ENCODE data around the gene KCNJ9. TPM values are rescaled to one million over a fixed set of nuclear protein-coding genes. Genes with fewer than 3 reads are reported as not detected.

KCNJ9 gene
- total and polyA plus RNA-seq, 2 donors (not counting 1 experiment from before 2014, with no cell fraction given), result not detected

DNA sequence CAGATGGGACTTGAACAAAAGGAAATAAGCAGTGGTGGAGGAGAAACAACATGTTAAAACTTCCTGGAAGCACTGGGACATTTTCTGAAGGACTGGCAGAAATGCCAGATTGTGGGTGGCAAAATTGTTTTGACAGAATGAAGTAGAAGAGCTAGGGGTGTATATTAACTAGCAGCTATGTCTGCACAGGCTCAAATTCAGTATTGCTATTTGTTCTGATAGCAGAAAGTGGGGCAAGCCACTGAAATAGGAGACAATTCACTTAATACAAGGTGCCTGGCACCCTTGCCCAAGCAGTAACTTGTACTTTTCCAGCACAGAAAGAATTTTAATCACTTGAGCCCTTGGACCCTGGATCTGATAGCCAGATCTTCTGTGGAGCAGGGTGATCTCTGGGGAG, 37.8 kb upstream of the KCNJ9 start:
- Histone ChIP-seq H3K36me3 (replicated peaks in 1 of 2; ENCODE audit: control extremely low read depth in 1 of 2, control insufficient read depth in 1 of 2, extremely low read depth in 1 of 2, insufficient read depth in 2 of 2, low read length in 1 of 2) (no peaks in the 10 kb centered on the region), H3K9ac (ENCODE audit: low read length) (no peak overlapping the region), H3K4me2 (replicated peaks; ENCODE audit: low read depth, low read length, poor library complexity, severe bottlenecking) (no peak overlapping the region), H3K27ac (ENCODE audit: low read length in 2 of 2) (no peak overlapping the region), H2AFZ (ENCODE audit: insufficient read depth, low read depth, low read length, poor library complexity, severe bottlenecking) (no peak overlapping the region), H3K4me1 (ENCODE audit: control insufficient read depth in 2 of 2, insufficient read depth in 2 of 2, low read length in 2 of 2) (peaks cover 11 to 12% of the 10 kb centered on the region in 2 donors), H3K27me3 (replicated peaks in 1 of 4; ENCODE audit: control extremely low read depth in 1 of 4, control insufficient read depth in 3 of 4, insufficient read depth in 4 of 4, low read length in 3 of 4) (peaks cover 0 to 8% (median 6%) of the 10 kb centered on the region in 4 experiments), H4K20me1 (ENCODE audit: control insufficient read depth, insufficient read depth, low read length, poor library complexity, severe bottlenecking) (no peaks in the 10 kb centered on the region), H3K79me2 (ENCODE audit: control insufficient read depth, insufficient read depth, low read length) (no peaks in the 10 kb centered on the region), H3K9me3 (ENCODE audit: control extremely low read depth in 1 of 3, control insufficient read depth in 2 of 3, insufficient read depth in 1 of 3, low read length in 2 of 3) (no peaks in the 10 kb centered on the region), H3K4me3 (ENCODE audit: control extremely low read depth in 1 of 5, extremely low read depth in 1 of 5, insufficient read depth in 1 of 5, low read depth in 2 of 5, low read length in 4 of 5) (no peak overlapping the region)
- peaks cover 16% of the 10 kb centered on the region for H3K27me3 Mint-ChIP-seq
- no peak for TF ChIP-seq EZH2 (IDR thresholded peaks at IDR 0.05; ENCODE audit: borderline replicate concordance, insufficient read depth, low read depth, low read length, poor library complexity, severe bottlenecking)
- TF ChIP-seq, protein P1, sequence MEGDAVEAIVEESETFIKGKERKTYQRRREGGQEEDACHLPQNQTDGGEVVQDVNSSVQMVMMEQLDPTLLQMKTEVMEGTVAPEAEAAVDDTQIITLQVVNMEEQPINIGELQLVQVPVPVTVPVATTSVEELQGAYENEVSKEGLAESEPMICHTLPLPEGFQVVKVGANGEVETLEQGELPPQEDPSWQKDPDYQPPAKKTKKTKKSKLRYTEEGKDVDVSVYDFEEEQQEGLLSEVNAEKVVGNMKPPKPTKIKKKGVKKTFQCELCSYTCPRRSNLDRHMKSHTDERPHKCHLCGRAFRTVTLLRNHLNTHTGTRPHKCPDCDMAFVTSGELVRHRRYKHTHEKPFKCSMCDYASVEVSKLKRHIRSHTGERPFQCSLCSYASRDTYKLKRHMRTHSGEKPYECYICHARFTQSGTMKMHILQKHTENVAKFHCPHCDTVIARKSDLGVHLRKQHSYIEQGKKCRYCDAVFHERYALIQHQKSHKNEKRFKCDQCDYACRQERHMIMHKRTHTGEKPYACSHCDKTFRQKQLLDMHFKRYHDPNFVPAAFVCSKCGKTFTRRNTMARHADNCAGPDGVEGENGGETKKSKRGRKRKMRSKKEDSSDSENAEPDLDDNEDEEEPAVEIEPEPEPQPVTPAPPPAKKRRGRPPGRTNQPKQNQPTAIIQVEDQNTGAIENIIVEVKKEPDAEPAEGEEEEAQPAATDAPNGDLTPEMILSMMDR (IDR thresholded peaks at IDR 0.05), result no peak
- ATAC-seq (ENCODE audit: low read depth) (no peak), DNase-seq (no peak)
- H3K4me3 Mint-ChIP-seq, result no peak overlapping the region
- POLR2A ChIA-PET, result no interaction called here
- CTCF ChIA-PET, result interaction anchor here (1.0 to 5.5 kb wide), 4 partner anchors 13 to 41 kb away, joined by 3 to 112 read pairs (median 4); partner anchors contain the start of gene KCNJ9
- intact Hi-C loops (cut with micrococcal nuclease), result no loop called here
- no peaks in the 10 kb centered on the region for H3K9me3 Mint-ChIP-seq (ENCODE audit: insufficient read depth)
- peaks cover 12% of the 10 kb centered on the region for H3K4me1 Mint-ChIP-seq
- H3K27ac Mint-ChIP-seq, result no peak overlapping the region

DNA sequence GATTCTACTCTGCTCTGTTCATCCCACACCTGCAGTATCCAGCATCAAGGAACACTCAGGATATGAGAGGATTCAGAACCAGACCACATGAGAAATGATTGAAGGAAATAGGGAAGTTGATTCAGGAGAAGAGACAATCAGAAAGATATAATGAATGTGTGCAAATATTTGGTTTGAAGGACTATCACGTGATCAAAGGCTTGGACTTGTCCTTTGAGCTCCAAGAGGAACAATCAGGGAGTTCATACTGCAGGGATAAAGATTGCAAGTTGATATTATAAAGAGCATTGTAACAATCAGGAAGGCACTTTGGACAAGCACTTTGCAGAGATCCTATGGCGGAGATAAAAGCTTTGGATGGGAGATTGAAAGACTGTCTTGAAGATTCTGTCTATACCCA, 35.7 kb upstream of the KCNJ9 start:
- WGBS (ENCODE audit: insufficient coverage), result 23% methylated on average over 1 of the region's 2 CpGs
- H3K4me3 Mint-ChIP-seq, result no peak overlapping the region
- ATAC-seq (ENCODE audit: low read depth), result no peak

More for the DNA sequence above, 35.7 kb upstream of the KCNJ9 start:
- CTCF ChIA-PET, result interaction anchor here (0.6 to 5.5 kb wide), 18 partner anchors 8 to 334 kb away, joined by 3 to 112 read pairs (median 6); partner anchors contain the start of genes KCNJ9 and PIGM
- H3K4me3 ChIP-seq (ENCODE audit: control extremely low read depth in 1 of 5, extremely low read depth in 1 of 5, insufficient read depth in 1 of 5, low read depth in 2 of 5, low read length in 4 of 5), result no peak overlapping the region
- peaks cover 11 to 12% of the 10 kb centered on the region in 2 donors for H3K4me1 ChIP-seq (ENCODE audit: control insufficient read depth in 2 of 2, insufficient read depth in 2 of 2, low read length in 2 of 2)
- intact Hi-C loops (cut with micrococcal nuclease), result loop anchor here (1.0 to 2.0 kb wide), 3 partner anchors 15 to 39 kb away; partner anchors contain the start of genes KCNJ10 and PIGM
- peaks cover 0 to 8% (median 6%) of the 10 kb centered on the region in 4 experiments for H3K27me3 ChIP-seq (replicated peaks in 1 of 4; ENCODE audit: control extremely low read depth in 1 of 4, control insufficient read depth in 3 of 4, insufficient read depth in 4 of 4, low read length in 3 of 4)
- H3K9me3 Mint-ChIP-seq (ENCODE audit: insufficient read depth), result no peaks in the 10 kb centered on the region
- peaks cover 20% of the 10 kb centered on the region for H3K27me3 Mint-ChIP-seq
- H3K4me1 Mint-ChIP-seq, result peaks cover 12% of the 10 kb centered on the region
- no peak for TF ChIP-seq EZH2 (IDR thresholded peaks at IDR 0.05; ENCODE audit: borderline replicate concordance, insufficient read depth, low read depth, low read length, poor library complexity, severe bottlenecking)
- TF ChIP-seq, protein P1 (IDR thresholded peaks at IDR 0.05), result no peak
- H3K4me2 ChIP-seq (replicated peaks; ENCODE audit: low read depth, low read length, poor library complexity, severe bottlenecking), result no peak overlapping the region
- H2AFZ ChIP-seq (ENCODE audit: insufficient read depth, low read depth, low read length, poor library complexity, severe bottlenecking), result no peak overlapping the region
- no peak overlapping the region for H3K9ac ChIP-seq (ENCODE audit: low read length)
- H3K79me2 ChIP-seq (ENCODE audit: control insufficient read depth, insufficient read depth, low read length), result no peaks in the 10 kb centered on the region
- no peak for DNase-seq
- H4K20me1 ChIP-seq (ENCODE audit: control insufficient read depth, insufficient read depth, low read length, poor library complexity, severe bottlenecking), result no peaks in the 10 kb centered on the region
- H3K27ac ChIP-seq (ENCODE audit: low read length in 2 of 2), result no peak overlapping the region
- H3K27ac Mint-ChIP-seq, result no peak overlapping the region
- no peaks in the 10 kb centered on the region for H3K9me3 ChIP-seq (ENCODE audit: control extremely low read depth in 1 of 3, control insufficient read depth in 2 of 3, insufficient read depth in 1 of 3, low read length in 2 of 3)
- H3K36me3 ChIP-seq (replicated peaks in 1 of 2; ENCODE audit: control extremely low read depth in 1 of 2, control insufficient read depth in 1 of 2, extremely low read depth in 1 of 2, insufficient read depth in 2 of 2, low read length in 1 of 2), result no peaks in the 10 kb centered on the region
- POLR2A ChIA-PET, result no interaction called here
